ENCODE data around the gene PARD3B. TPM values are rescaled to one million over a fixed set of nuclear protein-coding genes. Genes with fewer than 3 reads are reported as not detected.

PARD3B gene
- total RNA-seq, 1 donor from 2014 or later = 6.4 TPM

- DNase-seq (ENCODE audit: low read depth in 2 of 2) = no peak
Measured at GRCh38 chr2:205103699-205104098, 558.4 kb downstream of the PARD3B start.

- no peak for DNase-seq (ENCODE audit: low read depth in 2 of 2)
Measured at GRCh38 chr2:205107810-205108209, 562.5 kb downstream of the PARD3B start.

GRCh38 chr2:205115511-205115910 is 570.2 kb downstream of the PARD3B start:
- DNase-seq (ENCODE audit: low read depth in 2 of 2) = no peak

- no peak for DNase-seq (ENCODE audit: low read depth in 2 of 2)
Measured at GRCh38 chr2:205117125-205117524, 571.9 kb downstream of the PARD3B start.

- no peak for DNase-seq (ENCODE audit: low read depth in 2 of 2)
Measured at GRCh38 chr2:205119136-205119535, 573.9 kb downstream of the PARD3B start.

GRCh38 chr2:205128726-205129125 is 583.5 kb downstream of the PARD3B start:
- no peak for DNase-seq (ENCODE audit: low read depth in 2 of 2)

- no peak for DNase-seq (ENCODE audit: low read depth in 2 of 2)
Measured at GRCh38 chr2:205129531-205129930, 584.3 kb downstream of the PARD3B start.

- no peak for DNase-seq (ENCODE audit: low read depth in 2 of 2)
Measured at GRCh38 chr2:205130111-205130829, 585.0 kb downstream of the PARD3B start.

- no peak for DNase-seq (ENCODE audit: low read depth in 2 of 2)
Measured at GRCh38 chr2:205133544-205133943, 588.3 kb downstream of the PARD3B start.

GRCh38 chr2:205138735-205139134 is 593.5 kb downstream of the PARD3B start:
- DNase-seq (ENCODE audit: low read depth in 2 of 2) = no peak

GRCh38 chr2:205139822-205140463 is 594.7 kb downstream of the PARD3B start:
- peak; percentile 88 to 99 for DNase-seq (ENCODE audit: low read depth in 2 of 2)

- DNase-seq (ENCODE audit: low read depth in 2 of 2) = peak; percentile 88 to 91
Measured at GRCh38 chr2:205141381-205141780, 596.1 kb downstream of the PARD3B start.

- DNase-seq (ENCODE audit: low read depth in 2 of 2) = no peak
Measured at GRCh38 chr2:205145888-205146287, 600.6 kb downstream of the PARD3B start.

GRCh38 chr2:205148755-205149154 is 603.5 kb downstream of the PARD3B start:
- DNase-seq (ENCODE audit: low read depth in 2 of 2) = no peak

- no peak for DNase-seq (ENCODE audit: low read depth in 2 of 2)
Measured at GRCh38 chr2:205156457-205156856, 611.2 kb downstream of the PARD3B start.

- no peak for DNase-seq (ENCODE audit: low read depth in 2 of 2)
Measured at GRCh38 chr2:205158404-205158803, 613.1 kb downstream of the PARD3B start.

- DNase-seq (ENCODE audit: low read depth in 2 of 2) = no peak
Measured at GRCh38 chr2:205161156-205161839, 616.0 kb downstream of the PARD3B start.

GRCh38 chr2:205166745-205167144 is 621.5 kb downstream of the PARD3B start:
- DNase-seq (ENCODE audit: low read depth in 2 of 2) = no peak

- DNase-seq (ENCODE audit: low read depth in 2 of 2) = no peak
Measured at GRCh38 chr2:205169012-205169411, 623.7 kb downstream of the PARD3B start.

GRCh38 chr2:205169464-205169863 is 624.2 kb downstream of the PARD3B start:
- peak in 1 of 2 donors; percentile 45 for DNase-seq (ENCODE audit: low read depth in 2 of 2)

GRCh38 chr2:205170399-205170798 is 625.1 kb downstream of the PARD3B start:
- DNase-seq (ENCODE audit: low read depth in 2 of 2) = no peak

- no peak for DNase-seq (ENCODE audit: low read depth in 2 of 2)
Measured at GRCh38 chr2:205171261-205171940, 626.1 kb downstream of the PARD3B start.

Measured in dermis microvascular lymphatic vessel endothelial cell (primary cell).